MM.1S (cell line): ENCODE measurements around the gene PHF21B.

Source experiments
- DNase-seq: peaks from one replicate; pipeline ENCODE4 v3.0.0-alpha.2; 2015
- H2AFZ ChIP-seq: fragments of 300-600 bp; sonication (generic); 2 replicates; pipeline ENCODE4 v1.6.0; 2016; ENCODE audit warnings: antibody characterized with exemption, low read length
- H3F3A ChIP-seq: fragments of 300-600 bp; sonication (generic); 2 replicates; pipeline ENCODE4 v1.6.1; 2016; ENCODE audit warnings: mild to moderate bottlenecking, antibody characterized with exemption, low read length, moderate library complexity, mixed read lengths; ENCODE audit not compliant: insufficient read depth
- H3K27ac ChIP-seq: fragments of 300-600 bp; sonication (generic); 2 replicates; pipeline ENCODE4 v1.5.1; 2016; ENCODE audit warnings: mild to moderate bottlenecking, low read length
- H3K27me3 ChIP-seq: fragments of 300-600 bp; sonication (generic); replicated peaks from 2 replicates; pipeline ENCODE4 v1.6.0; 2016; ENCODE audit warnings: low read length; ENCODE audit not compliant: insufficient read depth
- H3K36me3 ChIP-seq: fragments of 300-600 bp; sonication (generic); replicated peaks from 2 replicates; pipeline ENCODE4 v1.6.1; 2016; ENCODE audit warnings: mild to moderate bottlenecking, low read length, mixed read lengths; ENCODE audit not compliant: insufficient read depth
- H3K4me1 ChIP-seq: fragments of 300-600 bp; sonication (generic); 2 replicates; pipeline ENCODE4 v1.6.1; 2016; ENCODE audit warnings: low read length, mixed read lengths
- H3K4me2 ChIP-seq: fragments of 300-600 bp; sonication (generic); 2 replicates; pipeline ENCODE4 v1.6.0; 2016; ENCODE audit warnings: low read depth, low read length
- H3K4me3 ChIP-seq: fragments of 300-600 bp; sonication (generic); 2 replicates; pipeline ENCODE4 v1.5.1; 2016; ENCODE audit warnings: low read length, mixed read lengths
- H3K79me2 ChIP-seq: fragments of 300-600 bp; sonication (generic); 2 replicates; pipeline ENCODE4 v1.6.1; 2016; ENCODE audit warnings: mixed run types, low read length, mixed read lengths
- H3K9ac ChIP-seq: fragments of 300-600 bp; sonication (generic); 2 replicates; pipeline ENCODE4 v1.6.1; 2016; ENCODE audit warnings: low read length, mixed read lengths
- H3K9me2 ChIP-seq: fragments of 300-600 bp; sonication (generic); replicated peaks from 2 replicates; pipeline ENCODE4 v1.6.1; 2016; ENCODE audit warnings: mild to moderate bottlenecking, low read length, mixed read lengths; ENCODE audit not compliant: insufficient read depth
- H3K9me3 ChIP-seq: fragments of 300-600 bp; sonication (generic); replicated peaks from 2 replicates; pipeline ENCODE4 v1.6.1; 2016; ENCODE audit warnings: mild to moderate bottlenecking, low read length, mixed read lengths; ENCODE audit not compliant: insufficient read depth
- H4K20me1 ChIP-seq: fragments of 300-600 bp; sonication (generic); 2 replicates; pipeline ENCODE4 v1.6.1; 2016; ENCODE audit warnings: mild to moderate bottlenecking, low read length, moderate library complexity, mixed read lengths; ENCODE audit not compliant: insufficient read depth
- EZH2 ChIP-seq: fragments of 300-600 bp; sonication (generic); optimal IDR thresholded peaks from 2 replicates; pipeline ENCODE3; 2017; ENCODE audit warnings: low read depth, mild to moderate bottlenecking, antibody characterized with exemption, low read length, mixed read lengths
- EZH2phosphoT487 ChIP-seq: fragments of 300-600 bp; sonication (generic); IDR thresholded peaks from 2 replicates; pipeline ENCODE4 v1.6.1; 2018; ENCODE audit warnings: antibody characterized with exemption, low read length
- TF ChIP-seq, protein P1 (sequence below): fragments of 300-600 bp; sonication (generic); IDR thresholded peaks from 2 replicates; pipeline ENCODE4 v1.5.1; 2016; ENCODE audit warnings: antibody characterized with exemption, low read length, mixed read lengths

The PHF21B gene

DNA sequence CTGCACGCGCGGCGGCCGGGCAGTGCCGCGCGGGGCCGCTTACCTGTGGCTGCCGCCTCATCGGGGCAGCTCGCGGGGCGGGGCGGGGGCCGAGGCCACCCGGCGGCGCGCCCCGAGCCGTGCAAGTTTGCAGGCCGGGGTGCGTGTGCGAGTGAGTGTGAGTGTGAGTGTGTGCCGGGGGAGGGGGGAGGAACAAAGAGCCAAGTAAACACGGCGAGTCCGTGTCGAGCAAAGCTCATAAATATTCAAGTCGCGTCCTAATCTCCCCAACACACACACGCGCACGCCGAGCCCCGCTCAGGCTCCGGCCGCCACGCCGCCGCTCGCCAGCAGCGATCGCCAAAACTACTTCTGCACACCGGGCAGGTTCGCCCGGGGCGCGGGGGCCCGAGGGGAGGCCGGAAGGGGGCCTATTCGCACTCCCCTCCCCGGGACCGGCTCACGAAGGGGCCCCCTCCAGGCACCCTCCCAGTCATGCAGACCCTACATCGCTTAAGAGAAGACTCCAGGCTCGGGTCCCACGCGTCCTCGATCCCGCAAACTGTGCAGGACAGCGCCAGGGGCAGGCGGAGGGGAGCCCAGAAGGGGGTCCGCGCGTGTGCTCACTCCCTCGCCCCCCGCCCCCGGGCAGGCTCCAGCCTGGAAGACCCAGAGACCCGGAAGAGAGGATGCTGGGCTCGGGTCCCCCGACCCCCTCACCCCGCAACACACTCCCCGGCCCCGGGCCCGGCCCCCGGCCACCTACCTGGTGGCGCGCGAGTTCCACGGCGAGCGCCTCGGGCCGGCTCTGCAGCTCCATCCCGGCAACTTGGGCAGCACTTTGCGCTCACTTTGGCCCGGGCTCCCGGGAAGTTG lies 827 bp downstream of the PHF21B start:
- H3K27ac ChIP-seq = no peak overlapping the region
- no peaks in the 10 kb centered on the region for H3K9me3 ChIP-seq
- DNase-seq = no peak
- H3K9me2 ChIP-seq = no peaks in the 10 kb centered on the region
- no peaks in the 10 kb centered on the region for H3K36me3 ChIP-seq
- no peaks in the 10 kb centered on the region for H3K4me1 ChIP-seq
- no peak overlapping the region for H3K9ac ChIP-seq
- H2AFZ ChIP-seq = no peak overlapping the region
- no peaks in the 10 kb centered on the region for H3K79me2 ChIP-seq
- TF ChIP-seq EZH2 = no peak
- TF ChIP-seq, protein P1, sequence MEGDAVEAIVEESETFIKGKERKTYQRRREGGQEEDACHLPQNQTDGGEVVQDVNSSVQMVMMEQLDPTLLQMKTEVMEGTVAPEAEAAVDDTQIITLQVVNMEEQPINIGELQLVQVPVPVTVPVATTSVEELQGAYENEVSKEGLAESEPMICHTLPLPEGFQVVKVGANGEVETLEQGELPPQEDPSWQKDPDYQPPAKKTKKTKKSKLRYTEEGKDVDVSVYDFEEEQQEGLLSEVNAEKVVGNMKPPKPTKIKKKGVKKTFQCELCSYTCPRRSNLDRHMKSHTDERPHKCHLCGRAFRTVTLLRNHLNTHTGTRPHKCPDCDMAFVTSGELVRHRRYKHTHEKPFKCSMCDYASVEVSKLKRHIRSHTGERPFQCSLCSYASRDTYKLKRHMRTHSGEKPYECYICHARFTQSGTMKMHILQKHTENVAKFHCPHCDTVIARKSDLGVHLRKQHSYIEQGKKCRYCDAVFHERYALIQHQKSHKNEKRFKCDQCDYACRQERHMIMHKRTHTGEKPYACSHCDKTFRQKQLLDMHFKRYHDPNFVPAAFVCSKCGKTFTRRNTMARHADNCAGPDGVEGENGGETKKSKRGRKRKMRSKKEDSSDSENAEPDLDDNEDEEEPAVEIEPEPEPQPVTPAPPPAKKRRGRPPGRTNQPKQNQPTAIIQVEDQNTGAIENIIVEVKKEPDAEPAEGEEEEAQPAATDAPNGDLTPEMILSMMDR = no peak
- no peak for TF ChIP-seq EZH2phosphoT487
- no peak overlapping the region for H3K4me3 ChIP-seq
- H4K20me1 ChIP-seq = no peaks in the 10 kb centered on the region
- no peak overlapping the region for H3K4me2 ChIP-seq
- H3F3A ChIP-seq = no peaks in the 10 kb centered on the region
- H3K27me3 ChIP-seq = peaks cover 79% of the 10 kb centered on the region

DNA sequence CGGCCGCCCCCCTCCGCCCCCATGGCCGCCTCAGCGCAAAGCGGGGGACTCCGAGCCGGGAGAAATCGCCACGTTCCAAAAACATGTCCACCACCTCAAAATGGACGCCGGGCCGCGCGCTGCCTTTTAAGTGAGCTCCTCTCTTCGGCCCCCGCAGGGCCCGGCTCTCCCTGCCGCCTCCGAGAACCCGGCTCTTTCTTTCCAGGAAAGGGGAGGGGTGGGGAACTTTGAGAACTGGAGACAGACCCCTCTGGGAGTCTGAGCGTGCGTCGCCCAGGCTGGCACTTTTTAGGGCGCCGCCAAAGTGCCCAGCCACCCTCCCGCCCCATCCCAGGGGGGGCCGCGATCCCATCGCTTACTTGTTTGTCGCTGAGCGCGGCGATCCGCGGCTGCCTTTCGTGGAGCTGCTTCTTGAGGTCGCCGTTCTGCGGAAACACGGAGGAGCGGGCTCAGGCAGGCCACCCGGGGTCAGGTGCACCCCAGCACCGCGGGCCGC lies 1.6 kb downstream of the PHF21B start:
- Histone ChIP-seq H3K9me3 (no peaks in the 10 kb centered on the region), H3K9ac (no peak overlapping the region), H3K27ac (no peak overlapping the region), H3K4me3 (no peak overlapping the region), H2AFZ (no peak overlapping the region), H3K9me2 (no peaks in the 10 kb centered on the region), H3F3A (no peaks in the 10 kb centered on the region), H3K4me2 (no peak overlapping the region), H4K20me1 (no peaks in the 10 kb centered on the region), H3K79me2 (no peaks in the 10 kb centered on the region), H3K4me1 (no peaks in the 10 kb centered on the region), H3K27me3 (peaks cover 83% of the 10 kb centered on the region), H3K36me3 (no peaks in the 10 kb centered on the region)
- TF ChIP-seq, protein P1 = no peak
- no peak for TF ChIP-seq EZH2
- no peak for TF ChIP-seq EZH2phosphoT487
- no peak for DNase-seq

DNA sequence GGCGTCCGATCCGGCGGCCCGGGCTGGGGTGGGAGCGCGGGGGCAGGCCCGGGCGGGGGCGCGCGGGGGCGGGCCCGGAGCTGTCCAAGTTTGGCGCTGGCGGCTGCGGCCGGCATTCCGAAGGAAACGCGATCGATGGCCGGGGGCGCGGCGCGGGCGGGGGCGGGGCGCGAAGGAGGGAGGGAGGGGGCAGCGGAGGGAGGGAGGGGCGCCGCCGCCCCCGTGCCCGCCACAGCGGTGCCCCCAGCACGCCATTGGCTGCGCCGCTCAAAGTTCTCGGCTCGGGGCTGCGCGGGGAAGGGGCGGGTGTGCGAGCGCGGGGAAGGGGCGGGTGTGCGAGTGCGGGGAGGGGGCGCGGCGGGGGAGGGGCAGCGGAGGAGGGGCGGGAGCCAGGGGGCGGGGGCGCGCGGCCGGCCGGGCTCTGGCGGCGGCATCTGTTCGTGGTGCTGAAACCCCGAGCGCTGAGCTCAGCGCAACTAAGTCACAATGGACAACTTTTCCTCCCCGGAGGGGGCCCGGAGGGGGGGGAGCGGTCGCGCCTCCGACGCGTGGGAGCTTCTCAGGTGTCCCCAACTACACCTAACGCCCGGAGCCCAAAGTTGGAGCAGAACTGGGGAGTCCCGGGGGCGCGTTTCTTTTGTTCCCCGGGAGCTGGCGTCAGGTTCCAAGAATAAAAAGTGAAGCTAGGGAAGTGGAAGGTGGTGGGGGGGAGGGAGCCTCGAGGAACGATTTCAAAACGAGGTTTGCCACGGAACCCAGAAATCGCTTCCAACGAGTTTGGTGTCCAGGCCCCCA lies 2.2 kb downstream of the PHF21B start:
- Histone ChIP-seq H2AFZ (no peak overlapping the region), H4K20me1 (no peaks in the 10 kb centered on the region), H3K36me3 (no peaks in the 10 kb centered on the region), H3F3A (no peaks in the 10 kb centered on the region), H3K27me3 (peaks cover 82% of the 10 kb centered on the region), H3K4me1 (no peaks in the 10 kb centered on the region), H3K9ac (no peak overlapping the region), H3K4me2 (no peak overlapping the region), H3K9me3 (no peaks in the 10 kb centered on the region), H3K27ac (no peak overlapping the region), H3K4me3 (no peak overlapping the region), H3K79me2 (no peaks in the 10 kb centered on the region), H3K9me2 (no peaks in the 10 kb centered on the region)
- DNase-seq = no peak
- no peak for TF ChIP-seq EZH2phosphoT487
- TF ChIP-seq EZH2 = no peak
- TF ChIP-seq, protein P1 = no peak
